ENCODE data around the gene ZGPAT.
A peak's percentile ranks its signal among the peaks of the same experiment; 100 is the strongest.

ZGPAT gene

GRCh38 chr20:63743210-63743970 lies 35.6 kb downstream of the ZGPAT start:
- Histone ChIP-seq H3K9ac (ENCODE audit: low read depth, low read length) (no peak overlapping the region), H3K4me3 (ENCODE audit: low read depth, low read length) (no peak overlapping the region), H3K27ac (ENCODE audit: low read depth, low read length) (no peak overlapping the region), H3K9me3 (ENCODE audit: control insufficient read depth, insufficient read depth, low read length) (no peaks in the 10 kb centered on the region), H3K36me3 (ENCODE audit: control insufficient read depth, insufficient read depth, low read length) (peaks cover 23% of the 10 kb centered on the region), H3K27me3 (ENCODE audit: control insufficient read depth, insufficient read depth, low read length) (no peaks in the 10 kb centered on the region), H3K4me1 (ENCODE audit: control insufficient read depth, insufficient read depth, low read length) (peaks cover 10% of the 10 kb centered on the region; the same call in 1 of the 2 replicates)

- Histone ChIP-seq H3K27ac (ENCODE audit: low read depth, low read length) (no peak overlapping the region), H3K4me3 (ENCODE audit: low read depth, low read length) (no peak overlapping the region)
Observed at GRCh38 chr20:63744158-63744557, 36.3 kb downstream of the ZGPAT start.

GRCh38 chr20:63744574-63745423 lies 37.0 kb downstream of the ZGPAT start:
- Histone ChIP-seq H3K9ac (ENCODE audit: low read depth, low read length) (no peak overlapping the region), H3K36me3 (ENCODE audit: control insufficient read depth, insufficient read depth, low read length) (peaks cover 23% of the 10 kb centered on the region), H3K27ac (ENCODE audit: low read depth, low read length) (no peak overlapping the region), H3K27me3 (ENCODE audit: control insufficient read depth, insufficient read depth, low read length) (no peaks in the 10 kb centered on the region), H3K4me1 (ENCODE audit: control insufficient read depth, insufficient read depth, low read length) (peaks cover 7% of the 10 kb centered on the region; the same call in 1 of the 2 replicates), H3K4me3 (ENCODE audit: low read depth, low read length) (no peak overlapping the region), H3K9me3 (ENCODE audit: control insufficient read depth, insufficient read depth, low read length) (no peaks in the 10 kb centered on the region)

More at GRCh38 chr20:63744158-63744557, 36.3 kb downstream of the ZGPAT start:
- no peak overlapping the region for H3K9ac ChIP-seq (ENCODE audit: low read depth, low read length)
- H3K4me1 ChIP-seq (ENCODE audit: control insufficient read depth, insufficient read depth, low read length), result peaks cover 7% of the 10 kb centered on the region; the same call in 1 of the 2 replicates
- no peaks in the 10 kb centered on the region for H3K9me3 ChIP-seq (ENCODE audit: control insufficient read depth, insufficient read depth, low read length)
- no peaks in the 10 kb centered on the region for H3K27me3 ChIP-seq (ENCODE audit: control insufficient read depth, insufficient read depth, low read length)
- peaks cover 23% of the 10 kb centered on the region for H3K36me3 ChIP-seq (ENCODE audit: control insufficient read depth, insufficient read depth, low read length)

- H3K4me3 ChIP-seq (ENCODE audit: low read depth, low read length), result no peak overlapping the region
- H3K4me1 ChIP-seq (ENCODE audit: control insufficient read depth, insufficient read depth, low read length), result peaks cover 7% of the 10 kb centered on the region; the same call in 1 of the 2 replicates
- no peaks in the 10 kb centered on the region for H3K9me3 ChIP-seq (ENCODE audit: control insufficient read depth, insufficient read depth, low read length)
- H3K27me3 ChIP-seq (ENCODE audit: control insufficient read depth, insufficient read depth, low read length), result no peaks in the 10 kb centered on the region
- no peak overlapping the region for H3K9ac ChIP-seq (ENCODE audit: low read depth, low read length)
- H3K27ac ChIP-seq (ENCODE audit: low read depth, low read length), result peak overlapping the region; percentile 22
- H3K36me3 ChIP-seq (ENCODE audit: control insufficient read depth, insufficient read depth, low read length), result peaks cover 23% of the 10 kb centered on the region
Observed at GRCh38 chr20:63745424-63745805, 37.6 kb downstream of the ZGPAT start.

GRCh38 chr20:63745961-63746731 lies 38.3 kb downstream of the ZGPAT start:
- H3K4me1 ChIP-seq (ENCODE audit: control insufficient read depth, insufficient read depth, low read length), result peaks cover 5% of the 10 kb centered on the region; the same call in 1 of the 2 replicates
- H3K27ac ChIP-seq (ENCODE audit: low read depth, low read length), result peak overlapping the region; percentile 22
- H3K4me3 ChIP-seq (ENCODE audit: low read depth, low read length), result no peak overlapping the region
- H3K9me3 ChIP-seq (ENCODE audit: control insufficient read depth, insufficient read depth, low read length), result no peaks in the 10 kb centered on the region
- H3K27me3 ChIP-seq (ENCODE audit: control insufficient read depth, insufficient read depth, low read length), result no peaks in the 10 kb centered on the region
- H3K36me3 ChIP-seq (ENCODE audit: control insufficient read depth, insufficient read depth, low read length), result peaks cover 23% of the 10 kb centered on the region
- no peak overlapping the region for H3K9ac ChIP-seq (ENCODE audit: low read depth, low read length)

GRCh38 chr20:63746751-63747315 lies 39.0 kb downstream of the ZGPAT start:
- H3K4me1 ChIP-seq (ENCODE audit: control insufficient read depth, insufficient read depth, low read length), result peaks cover 3% of the 10 kb centered on the region; the same call in 1 of the 2 replicates
- H3K9me3 ChIP-seq (ENCODE audit: control insufficient read depth, insufficient read depth, low read length), result no peaks in the 10 kb centered on the region
- H3K27ac ChIP-seq (ENCODE audit: low read depth, low read length), result no peak overlapping the region
- H3K4me3 ChIP-seq (ENCODE audit: low read depth, low read length), result no peak overlapping the region
- no peaks in the 10 kb centered on the region for H3K27me3 ChIP-seq (ENCODE audit: control insufficient read depth, insufficient read depth, low read length)
- no peak overlapping the region for H3K9ac ChIP-seq (ENCODE audit: low read depth, low read length)
- peaks cover 20% of the 10 kb centered on the region for H3K36me3 ChIP-seq (ENCODE audit: control insufficient read depth, insufficient read depth, low read length)

GRCh38 chr20:63747622-63748069 lies 39.8 kb downstream of the ZGPAT start:
- Histone ChIP-seq H3K9ac (ENCODE audit: low read depth, low read length) (no peak overlapping the region), H3K9me3 (ENCODE audit: control insufficient read depth, insufficient read depth, low read length) (no peaks in the 10 kb centered on the region), H3K27me3 (ENCODE audit: control insufficient read depth, insufficient read depth, low read length) (no peaks in the 10 kb centered on the region), H3K4me1 (ENCODE audit: control insufficient read depth, insufficient read depth, low read length) (peaks cover 3% of the 10 kb centered on the region; the same call in 1 of the 2 replicates), H3K27ac (ENCODE audit: low read depth, low read length) (no peak overlapping the region), H3K36me3 (ENCODE audit: control insufficient read depth, insufficient read depth, low read length) (peaks cover 13% of the 10 kb centered on the region), H3K4me3 (ENCODE audit: low read depth, low read length) (no peak overlapping the region)

GRCh38 chr20:63748070-63748933 lies 40.5 kb downstream of the ZGPAT start:
- H3K4me3 ChIP-seq (ENCODE audit: low read depth, low read length), result no peak overlapping the region
- no peak overlapping the region for H3K27ac ChIP-seq (ENCODE audit: low read depth, low read length)
- peaks cover 3% of the 10 kb centered on the region; the same call in 1 of the 2 replicates for H3K4me1 ChIP-seq (ENCODE audit: control insufficient read depth, insufficient read depth, low read length)
- peaks cover 9% of the 10 kb centered on the region for H3K36me3 ChIP-seq (ENCODE audit: control insufficient read depth, insufficient read depth, low read length)
- H3K9ac ChIP-seq (ENCODE audit: low read depth, low read length), result no peak overlapping the region
- no peaks in the 10 kb centered on the region for H3K27me3 ChIP-seq (ENCODE audit: control insufficient read depth, insufficient read depth, low read length)
- H3K9me3 ChIP-seq (ENCODE audit: control insufficient read depth, insufficient read depth, low read length), result no peaks in the 10 kb centered on the region

GRCh38 chr20:63748934-63749270 lies 41.1 kb downstream of the ZGPAT start:
- Histone ChIP-seq H3K9ac (ENCODE audit: low read depth, low read length) (no peak overlapping the region), H3K4me1 (ENCODE audit: control insufficient read depth, insufficient read depth, low read length) (peaks cover 3% of the 10 kb centered on the region; the same call in 1 of the 2 replicates), H3K4me3 (ENCODE audit: low read depth, low read length) (no peak overlapping the region)

More at GRCh38 chr20:63748934-63749270, 41.1 kb downstream of the ZGPAT start:
- H3K36me3 ChIP-seq (ENCODE audit: control insufficient read depth, insufficient read depth, low read length), result peaks cover 3% of the 10 kb centered on the region; the same call in 1 of the 2 replicates
- H3K27ac ChIP-seq (ENCODE audit: low read depth, low read length), result no peak overlapping the region
- no peaks in the 10 kb centered on the region for H3K27me3 ChIP-seq (ENCODE audit: control insufficient read depth, insufficient read depth, low read length)
- no peaks in the 10 kb centered on the region for H3K9me3 ChIP-seq (ENCODE audit: control insufficient read depth, insufficient read depth, low read length)

Measured in HUES48 (cell line).